Astrocyte (in vitro differentiated cells and primary cell): ENCODE data around the gene ZNF813. TPM values are rescaled to one million over a fixed set of nuclear protein-coding genes. Genes with fewer than 3 reads are reported as not detected.
"Not testable (repeated sequence)": the region's sequence is repeated elsewhere in the genome, so short reads cannot be mapped to it uniquely, and the experiment has no call there.

Experiments used
- DNase-seq: peaks from one replicate; pipeline ENCODE4 v3.0.0-alpha.2; 2010; ENCODE audit warnings: low read depth
- FAIRE-seq: peaks from 2 replicates; lab custom pipeline; 2011; peaks lifted over from hg19 to GRCh38; lab: Jason Lieb, UNC
- H2AFZ ChIP-seq: 2 replicates; pipeline ENCODE4 v1.6.0; 2012; ENCODE audit warnings: low read depth, low read length, inconsistent platforms
- H3K27ac ChIP-seq: 2 replicates; pipeline ENCODE4 v1.5.1; 2011; ENCODE audit warnings: low read depth, low read length, inconsistent platforms
- H3K27me3 ChIP-seq: 2 replicates; pipeline ENCODE4 v1.6.0; 2011; ENCODE audit warnings: low read length, inconsistent platforms; ENCODE audit not compliant: insufficient read depth
- H3K36me3 ChIP-seq: 2 replicates; pipeline ENCODE4 v1.5.1; 2011; ENCODE audit warnings: low read length, inconsistent platforms; ENCODE audit not compliant: insufficient read depth
- H3K4me1 ChIP-seq: 2 replicates; pipeline ENCODE4 v1.5.1; 2011; ENCODE audit warnings: low read length, inconsistent platforms; ENCODE audit not compliant: insufficient read depth
- H3K4me2 ChIP-seq: 2 replicates; pipeline ENCODE4 v1.6.0; 2012; ENCODE audit warnings: low read length, inconsistent platforms
- H3K4me3 ChIP-seq: 2 replicates; pipeline ENCODE4 v1.5.1; 2011; ENCODE audit warnings: low read depth, mild to moderate bottlenecking, low read length, inconsistent platforms; ENCODE audit not compliant: insufficient read depth
- H3K79me2 ChIP-seq: 2 replicates; pipeline ENCODE4 v1.6.0; 2012; ENCODE audit warnings: mild to moderate bottlenecking, low read length, inconsistent platforms; ENCODE audit not compliant: insufficient read depth
- H3K9ac ChIP-seq: 2 replicates; pipeline ENCODE4 v1.6.0; 2012; ENCODE audit warnings: mild to moderate bottlenecking, low read length, inconsistent platforms
- H3K9me3 ChIP-seq: 2 replicates; pipeline ENCODE4 v1.5.1; 2012; ENCODE audit warnings: low read depth, mild to moderate bottlenecking, low read length, inconsistent platforms; ENCODE audit not compliant: insufficient read depth
- H4K20me1 ChIP-seq: 2 replicates; pipeline ENCODE4 v1.6.0; 2012; ENCODE audit warnings: low read length, inconsistent platforms; ENCODE audit not compliant: insufficient read depth
- H3K27ac Mint-ChIP-seq: one replicate; pipeline ENCODE4 v1.8.0; 2021; ENCODE audit warnings: mild to moderate bottlenecking, mixed read lengths; ENCODE audit not compliant: unreplicated experiment
- H3K27me3 Mint-ChIP-seq: one replicate; pipeline ENCODE4 v1.8.0; 2021; ENCODE audit warnings: low read depth, mixed read lengths; ENCODE audit not compliant: unreplicated experiment
- H3K36me3 Mint-ChIP-seq: one replicate; pipeline ENCODE4 v1.8.0; 2021; ENCODE audit warnings: low read depth, mixed read lengths; ENCODE audit not compliant: unreplicated experiment
- H3K4me1 Mint-ChIP-seq: one replicate; pipeline ENCODE4 v1.8.0; 2021; ENCODE audit warnings: low read depth, mixed read lengths; ENCODE audit not compliant: unreplicated experiment
- H3K4me3 Mint-ChIP-seq: one replicate; pipeline ENCODE4 v1.8.0; 2021; ENCODE audit warnings: mild to moderate bottlenecking, moderate library complexity, mixed read lengths; ENCODE audit not compliant: unreplicated experiment
- H3K9me3 Mint-ChIP-seq: one replicate; pipeline ENCODE4 v1.8.0; 2021; ENCODE audit warnings: mild to moderate bottlenecking, mixed read lengths; ENCODE audit not compliant: unreplicated experiment
- CTCF ChIP-seq: IDR thresholded peaks from 2 replicates; pipeline ENCODE4 v1.5.1; 2011; ENCODE audit warnings: low read depth, mild to moderate bottlenecking, inconsistent platforms, low read length, moderate library complexity; ENCODE audit not compliant: insufficient read depth
- EZH2 ChIP-seq: IDR thresholded peaks from 2 replicates; pipeline ENCODE4 v1.6.1; 2012; ENCODE audit warnings: mild to moderate bottlenecking, low read length, inconsistent platforms; ENCODE audit not compliant: insufficient read depth
- total RNA-seq: library from RNA; stranded (reverse); gene quantifications from 2 replicates; pipeline ENCODE4 v1.2.1, GENCODE V29; 2021

ZNF813 gene
- total RNA-seq, 1 donor from 2014 or later: 3.7 TPM

- Mint-ChIP-seq H3K4me1 (no peaks in the 10 kb centered on the region), H3K4me3 (no peak overlapping the region), H3K36me3 (peaks cover 71% of the 10 kb centered on the region), H3K27me3 (no peaks in the 10 kb centered on the region), H3K27ac (no peak overlapping the region), H3K9me3 (peaks cover 47% of the 10 kb centered on the region)
- no peak overlapping the region for H2AFZ ChIP-seq
- H3K9me3 ChIP-seq: peaks cover 18% of the 10 kb centered on the region
- H3K27ac ChIP-seq: no peak overlapping the region
- no peak for TF ChIP-seq CTCF
- no peak for TF ChIP-seq EZH2
- no peaks in the 10 kb centered on the region for H3K27me3 ChIP-seq
- DNase-seq: no peak
- H3K79me2 ChIP-seq: no peaks in the 10 kb centered on the region
- no peak overlapping the region for H3K4me2 ChIP-seq
- H4K20me1 ChIP-seq: no peaks in the 10 kb centered on the region
- no peak overlapping the region for H3K9ac ChIP-seq
- no peak for FAIRE-seq
- no peaks in the 10 kb centered on the region for H3K4me1 ChIP-seq
- H3K36me3 ChIP-seq: no peaks in the 10 kb centered on the region
- H3K4me3 ChIP-seq: no peak overlapping the region
These were observed 17.8 kb downstream of the ZNF813 start for GRCh38 chr19:53485046-53486004.

- H2AFZ ChIP-seq: no peak overlapping the region
- no peaks in the 10 kb centered on the region for H3K4me1 Mint-ChIP-seq
- no peak overlapping the region for H3K4me3 ChIP-seq
- no peak for FAIRE-seq
- no peak for DNase-seq
- no peak overlapping the region for H3K4me2 ChIP-seq
- no peaks in the 10 kb centered on the region for H3K27me3 Mint-ChIP-seq
- H3K9me3 Mint-ChIP-seq: peaks cover 59% of the 10 kb centered on the region
- H3K36me3 Mint-ChIP-seq: peaks cover 64% of the 10 kb centered on the region
- H3K4me3 Mint-ChIP-seq: no peak overlapping the region
- H3K9me3 ChIP-seq: peaks cover 24% of the 10 kb centered on the region
- H3K27me3 ChIP-seq: no peaks in the 10 kb centered on the region
- H3K9ac ChIP-seq: no peak overlapping the region
- H3K27ac ChIP-seq: no peak overlapping the region
- H4K20me1 ChIP-seq: no peaks in the 10 kb centered on the region
- no peaks in the 10 kb centered on the region for H3K4me1 ChIP-seq
- no peaks in the 10 kb centered on the region for H3K79me2 ChIP-seq
- peaks cover 10% of the 10 kb centered on the region for H3K36me3 ChIP-seq
- no peak overlapping the region for H3K27ac Mint-ChIP-seq
- no peak for TF ChIP-seq CTCF
- TF ChIP-seq EZH2: no peak
These were observed 24.6 kb downstream of the ZNF813 start for GRCh38 chr19:53492153-53492552.

GRCh38 chr19:53497311-53498023, 29.9 kb downstream of the ZNF813 start:
- not testable (repeated sequence) for H3K27ac ChIP-seq, H3K4me1 Mint-ChIP-seq, H3K79me2 ChIP-seq, H3K36me3 ChIP-seq, H3K4me1 ChIP-seq, H3K9ac ChIP-seq, H3K27me3 Mint-ChIP-seq, H3K4me3 Mint-ChIP-seq, H3K4me2 ChIP-seq, H3K4me3 ChIP-seq, DNase-seq, H3K9me3 ChIP-seq, H4K20me1 ChIP-seq, H3K27ac Mint-ChIP-seq, H3K27me3 ChIP-seq, FAIRE-seq, H2AFZ ChIP-seq
- Mint-ChIP-seq H3K36me3 (peaks cover 21% of the 10 kb centered on the region), H3K9me3 (peaks cover 20% of the 10 kb centered on the region)

GRCh38 chr19:53498024-53498395, 30.5 kb downstream of the ZNF813 start:
- not testable (repeated sequence) for H3K27me3 Mint-ChIP-seq, H3K27ac Mint-ChIP-seq, H3K27me3 ChIP-seq, DNase-seq, H3K4me1 Mint-ChIP-seq, FAIRE-seq, H3K4me3 Mint-ChIP-seq, H3K4me1 ChIP-seq, H3K9ac ChIP-seq, H3K27ac ChIP-seq, H3K79me2 ChIP-seq, H4K20me1 ChIP-seq, H3K36me3 ChIP-seq, H3K9me3 ChIP-seq, H2AFZ ChIP-seq, H3K4me2 ChIP-seq, H3K4me3 ChIP-seq
- H3K9me3 Mint-ChIP-seq: peaks cover 14% of the 10 kb centered on the region
- peaks cover 17% of the 10 kb centered on the region for H3K36me3 Mint-ChIP-seq
